BE2C (cell line): ENCODE data around the gene DCLK2.
A peak's percentile ranks its signal among the peaks of the same experiment; 100 is the strongest.

Experiments used
- DNase-seq: peaks from one replicate; pipeline ENCODE4 v3.0.0-alpha.2; 2020
- H3K27me3 ChIP-seq: fragments of 250-450 bp; sonication (Bioruptor Pico); 2 replicates; pipeline ENCODE4 v1.5.1; 2020; ENCODE audit warnings: mild to moderate bottlenecking
- H3K36me3 ChIP-seq: fragments of 250-450 bp; sonication (Bioruptor Pico); 2 replicates; pipeline ENCODE4 v1.5.1; 2020; ENCODE audit warnings: mild to moderate bottlenecking
- H3K4me1 ChIP-seq: fragments of 250-450 bp; sonication (Bioruptor Pico); 2 replicates; pipeline ENCODE4 v1.5.1; 2020
- H3K4me3 ChIP-seq: 2 replicates; pipeline ENCODE4 v1.5.1; 2011; ENCODE audit warnings: low read depth, low read length
- H3K9me3 ChIP-seq: fragments of 250-450 bp; sonication (Bioruptor Pico); 2 replicates; pipeline ENCODE4 v1.5.1; 2020
- TF ChIP-seq, protein P1 (sequence below): IDR thresholded peaks from 2 replicates; pipeline ENCODE4 v1.5.1; 2012; ENCODE audit warnings: mild to moderate bottlenecking, low read depth, low read length

DCLK2 gene

DNA sequence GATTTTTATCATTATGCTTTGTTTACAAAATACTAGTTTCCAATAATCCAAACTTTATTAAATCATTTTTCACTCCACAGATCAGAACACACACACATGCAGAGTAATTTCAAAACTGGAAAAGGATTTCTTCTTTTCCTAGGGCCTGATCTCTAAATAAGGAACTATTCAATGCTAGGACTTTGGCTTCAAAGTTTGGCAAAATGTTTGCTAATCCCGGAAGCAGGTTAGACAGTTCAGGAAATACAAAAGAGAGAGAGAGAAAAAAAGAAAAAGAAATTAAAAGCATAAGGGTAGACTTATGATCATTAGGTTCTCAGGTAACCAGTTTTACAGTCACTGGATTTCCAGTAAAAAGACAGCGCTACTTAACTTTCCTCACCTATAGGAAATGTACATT is 211.0 kb downstream of the DCLK2 start:
- H3K27me3 ChIP-seq, result no peaks in the 10 kb centered on the region
- TF ChIP-seq, protein P1, sequence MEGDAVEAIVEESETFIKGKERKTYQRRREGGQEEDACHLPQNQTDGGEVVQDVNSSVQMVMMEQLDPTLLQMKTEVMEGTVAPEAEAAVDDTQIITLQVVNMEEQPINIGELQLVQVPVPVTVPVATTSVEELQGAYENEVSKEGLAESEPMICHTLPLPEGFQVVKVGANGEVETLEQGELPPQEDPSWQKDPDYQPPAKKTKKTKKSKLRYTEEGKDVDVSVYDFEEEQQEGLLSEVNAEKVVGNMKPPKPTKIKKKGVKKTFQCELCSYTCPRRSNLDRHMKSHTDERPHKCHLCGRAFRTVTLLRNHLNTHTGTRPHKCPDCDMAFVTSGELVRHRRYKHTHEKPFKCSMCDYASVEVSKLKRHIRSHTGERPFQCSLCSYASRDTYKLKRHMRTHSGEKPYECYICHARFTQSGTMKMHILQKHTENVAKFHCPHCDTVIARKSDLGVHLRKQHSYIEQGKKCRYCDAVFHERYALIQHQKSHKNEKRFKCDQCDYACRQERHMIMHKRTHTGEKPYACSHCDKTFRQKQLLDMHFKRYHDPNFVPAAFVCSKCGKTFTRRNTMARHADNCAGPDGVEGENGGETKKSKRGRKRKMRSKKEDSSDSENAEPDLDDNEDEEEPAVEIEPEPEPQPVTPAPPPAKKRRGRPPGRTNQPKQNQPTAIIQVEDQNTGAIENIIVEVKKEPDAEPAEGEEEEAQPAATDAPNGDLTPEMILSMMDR, result no peak
- no peaks in the 10 kb centered on the region for H3K4me1 ChIP-seq
- H3K4me3 ChIP-seq, result no peak overlapping the region
- no peaks in the 10 kb centered on the region for H3K9me3 ChIP-seq
- no peak for DNase-seq
- H3K36me3 ChIP-seq, result peaks cover 25% of the 10 kb centered on the region

- Histone ChIP-seq H3K4me3 (no peak overlapping the region), H3K36me3 (peaks cover 18% of the 10 kb centered on the region), H3K4me1 (no peaks in the 10 kb centered on the region), H3K27me3 (no peaks in the 10 kb centered on the region), H3K9me3 (no peaks in the 10 kb centered on the region)
- DNase-seq, result no peak
- TF ChIP-seq, protein P1, result no peak
Measured at GRCh38 chr4:150289881-150290280, 211.6 kb downstream of the DCLK2 start.

DNA sequence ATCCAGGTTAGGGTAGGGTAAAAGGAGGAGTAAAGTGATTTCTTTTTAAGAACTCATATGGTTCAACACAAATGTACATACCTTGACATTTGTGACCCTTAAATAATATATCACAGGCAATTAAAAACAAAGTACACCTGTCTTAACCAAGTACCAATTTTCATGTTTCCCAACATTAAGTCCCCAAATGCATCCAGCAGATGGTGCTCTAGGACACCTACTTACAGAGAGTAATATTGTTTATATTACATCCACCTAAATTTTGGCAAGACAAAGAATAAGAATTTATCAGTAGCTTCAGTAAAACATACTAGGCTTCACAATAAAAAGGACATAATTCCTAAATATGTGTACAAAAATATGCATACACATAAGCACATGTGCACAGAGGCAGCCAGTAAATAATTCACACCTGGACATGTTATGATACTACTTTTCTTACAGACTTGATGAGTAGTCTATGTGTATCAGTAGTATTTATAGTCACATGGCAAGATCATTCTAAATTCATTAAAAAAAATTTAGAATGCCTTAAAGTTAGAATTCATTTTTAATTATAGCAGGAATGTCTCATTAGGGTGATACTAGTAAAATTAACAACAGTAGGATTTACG is 219.7 kb downstream of the DCLK2 start:
- no peaks in the 10 kb centered on the region for H3K9me3 ChIP-seq
- peak; percentile 68 for DNase-seq
- H3K4me3 ChIP-seq, result no peak overlapping the region

DNA sequence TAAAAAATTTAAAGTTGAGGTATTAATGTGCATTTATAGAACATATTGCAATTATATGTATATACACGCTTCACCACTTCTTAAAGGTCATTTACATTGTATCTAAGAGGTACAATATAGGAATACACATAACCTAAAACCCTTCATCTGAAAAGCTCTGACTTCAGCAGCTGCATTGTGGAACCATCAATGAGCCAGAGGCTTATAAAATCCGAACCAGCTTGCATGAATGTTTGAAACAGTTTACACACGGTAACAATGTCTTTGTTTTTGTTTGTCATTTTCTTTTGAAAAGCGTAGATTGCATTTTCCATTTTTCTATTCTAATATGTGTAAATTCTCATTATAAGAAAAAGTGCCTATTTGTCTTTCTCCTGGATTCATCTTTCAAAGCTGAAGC is 221.6 kb downstream of the DCLK2 start:
- no peak for DNase-seq
- Histone ChIP-seq H3K27me3 (no peaks in the 10 kb centered on the region), H3K9me3 (no peaks in the 10 kb centered on the region), H3K36me3 (peaks cover 5% of the 10 kb centered on the region), H3K4me1 (peaks cover 25% of the 10 kb centered on the region), H3K4me3 (peak overlapping the region; percentile 23)
- TF ChIP-seq, protein P1, result no peak

More for the DNA sequence above, 219.7 kb downstream of the DCLK2 start:
- peaks cover 25% of the 10 kb centered on the region for H3K4me1 ChIP-seq
- no peaks in the 10 kb centered on the region for H3K27me3 ChIP-seq
- TF ChIP-seq, protein P1, result peak; percentile 76
- H3K36me3 ChIP-seq, result peaks cover 4% of the 10 kb centered on the region; the same call in 1 of the 2 replicates

- Histone ChIP-seq H3K36me3 (peaks cover 8% of the 10 kb centered on the region), H3K9me3 (no peaks in the 10 kb centered on the region), H3K27me3 (no peaks in the 10 kb centered on the region), H3K4me3 (no peak overlapping the region), H3K4me1 (peaks cover 25% of the 10 kb centered on the region)
- TF ChIP-seq, protein P1, result no peak
- no peak for DNase-seq
Measured at GRCh38 chr4:150302553-150302952, 224.3 kb downstream of the DCLK2 start.

GRCh38 chr4:150305995-150306394 is 227.8 kb downstream of the DCLK2 start:
- no peaks in the 10 kb centered on the region for H3K9me3 ChIP-seq
- no peak overlapping the region for H3K4me3 ChIP-seq
- no peaks in the 10 kb centered on the region for H3K27me3 ChIP-seq
- H3K36me3 ChIP-seq, result peaks cover 10% of the 10 kb centered on the region
- TF ChIP-seq, protein P1, result no peak
- DNase-seq, result no peak
- H3K4me1 ChIP-seq, result peaks cover 22% of the 10 kb centered on the region
